ENCODE measurements around the gene MB.
"Not testable (repeated sequence)": the region's sequence is repeated elsewhere in the genome, so short reads cannot be mapped to it uniquely, and the experiment has no call there.

The MB gene

GRCh38 chr22:35617137-35617755 lies at the start of gene MB:
Gene MB (minus strand): TSS chr22:35617329. CDS start chr22:35617257, 72 bp downstream.
- no peak for DNase-seq (ENCODE audit: low read depth)

GRCh38 chr22:35666699-35667098 lies 49.6 kb upstream of the MB start:
- not testable (repeated sequence) for DNase-seq (ENCODE audit: low read depth)

- DNase-seq (ENCODE audit: low read depth): no peak
Observed at GRCh38 chr22:35664955-35665587, 47.9 kb upstream of the MB start.

GRCh38 chr22:35663371-35663770 lies 46.2 kb upstream of the MB start:
- peak; percentile 36 for DNase-seq (ENCODE audit: low read depth)

GRCh38 chr22:35662914-35663313 lies 45.8 kb upstream of the MB start:
- DNase-seq (ENCODE audit: low read depth): no peak

GRCh38 chr22:35661464-35661863 lies 44.3 kb upstream of the MB start:
- peak; percentile 80 for DNase-seq (ENCODE audit: low read depth)

GRCh38 chr22:35660291-35661127 lies 43.4 kb upstream of the MB start:
- peak; percentile 25 for DNase-seq (ENCODE audit: low read depth)

GRCh38 chr22:35657571-35658312 lies 40.6 kb upstream of the MB start:
- DNase-seq (ENCODE audit: low read depth): peak; percentile 29

GRCh38 chr22:35656284-35656752 lies 39.2 kb upstream of the MB start:
- DNase-seq (ENCODE audit: low read depth): peak; percentile 37

- no peak for DNase-seq (ENCODE audit: low read depth)
Observed at GRCh38 chr22:35653824-35654223, 36.7 kb upstream of the MB start.

- DNase-seq (ENCODE audit: low read depth): no peak
Observed at GRCh38 chr22:35651085-35651484, 34.0 kb upstream of the MB start.

- no peak for DNase-seq (ENCODE audit: low read depth)
Observed at GRCh38 chr22:35649636-35650250, 32.6 kb upstream of the MB start.

GRCh38 chr22:35649026-35649553 lies 32.0 kb upstream of the MB start:
- no peak for DNase-seq (ENCODE audit: low read depth)

- peak; percentile 79 for DNase-seq (ENCODE audit: low read depth)
Observed at GRCh38 chr22:35648066-35649025, 31.2 kb upstream of the MB start, which contains the start of gene APOL6. Gene APOL6 (plus strand): TSS chr22:35648446. CDS start chr22:35656426, 7,980 bp downstream.

- DNase-seq (ENCODE audit: low read depth): no peak
Observed at GRCh38 chr22:35645646-35646045, 28.5 kb upstream of the MB start.

- DNase-seq (ENCODE audit: low read depth): no peak
Observed at GRCh38 chr22:35643991-35644390, 26.9 kb upstream of the MB start.

- DNase-seq (ENCODE audit: low read depth): peak; percentile 22
Observed at GRCh38 chr22:35642305-35642741, 25.2 kb upstream of the MB start.

- no peak for DNase-seq (ENCODE audit: low read depth)
Observed at GRCh38 chr22:35641494-35642120, 24.5 kb upstream of the MB start.

GRCh38 chr22:35638410-35638809 lies 21.3 kb upstream of the MB start:
- peak; percentile 57 for DNase-seq (ENCODE audit: low read depth)

- DNase-seq (ENCODE audit: low read depth): no peak
Observed at GRCh38 chr22:35638001-35638400, 20.9 kb upstream of the MB start.

All from amniotic epithelial cell (primary cell).